ENCODE results near the gene ARSG.
"Not testable (repeated sequence)": the region's sequence is repeated elsewhere in the genome, so short reads cannot be mapped to it uniquely, and the experiment has no call there.

ARSG gene

DNA sequence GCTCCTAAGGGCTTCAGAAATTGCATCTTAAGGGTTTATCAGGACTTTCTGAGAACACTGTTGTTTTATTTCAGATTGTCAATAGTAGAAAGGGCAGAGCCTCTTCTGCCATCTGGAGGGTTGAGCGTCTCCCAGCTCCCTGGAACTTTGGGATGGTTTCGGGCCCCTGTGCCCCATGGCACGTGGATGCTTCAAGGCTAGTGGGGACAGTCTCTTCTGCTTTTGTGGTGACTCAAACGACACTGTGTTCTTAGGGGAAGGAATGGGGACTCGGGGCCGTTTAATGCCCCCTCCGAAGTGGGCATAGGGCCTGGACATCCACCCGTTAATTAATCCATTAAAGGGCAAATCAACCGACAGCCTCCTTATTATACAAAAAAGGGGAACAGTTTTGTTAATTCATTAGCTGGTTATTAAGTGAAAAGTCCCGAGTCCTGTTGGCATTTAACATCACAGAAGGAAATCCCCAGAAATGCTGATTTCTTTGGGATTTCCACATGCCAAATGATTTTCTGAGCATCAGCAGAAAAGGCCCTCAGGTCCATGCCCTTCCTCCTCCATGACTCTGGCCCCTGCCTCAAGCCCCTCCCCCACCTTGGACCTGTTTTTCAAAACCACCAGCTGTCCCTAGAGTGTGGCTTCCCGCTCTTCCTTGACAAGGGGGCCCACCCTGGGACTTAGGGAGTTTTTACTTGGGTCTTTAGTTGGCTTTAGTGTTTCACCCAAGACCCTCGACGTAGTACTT is 68.7 kb downstream of the ARSG start:
- no peak overlapping the region for H3K27ac ChIP-seq (ENCODE audit: low read depth, low read length)

DNA sequence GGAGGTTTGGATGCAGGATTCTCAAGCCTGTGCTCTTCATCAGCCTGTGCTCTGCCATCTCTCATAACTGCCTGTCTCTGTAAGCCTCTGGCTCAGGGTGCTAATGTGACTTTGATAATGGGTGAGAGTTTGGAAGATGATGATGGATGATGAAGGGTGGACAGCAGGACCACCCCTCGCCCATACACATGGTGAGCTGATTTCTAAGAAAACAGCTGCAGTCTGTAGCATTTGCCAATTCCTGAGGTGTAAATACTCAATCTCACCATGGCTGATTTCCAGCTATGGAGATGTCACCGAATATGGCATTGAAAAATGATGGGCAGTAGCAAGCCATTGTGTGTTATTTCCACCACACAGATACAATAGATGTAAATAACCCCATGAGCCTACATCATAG is 74.2 kb downstream of the ARSG start:
- no peaks in the 10 kb centered on the region for H3K4me1 ChIP-seq (ENCODE audit: control insufficient read depth in 1 of 2, insufficient read depth in 2 of 2, low read length in 2 of 2)
- no peaks in the 10 kb centered on the region for H3K36me3 ChIP-seq (ENCODE audit: control insufficient read depth in 1 of 2, insufficient read depth in 2 of 2, low read length in 2 of 2)
- no peak overlapping the region for H3K27ac ChIP-seq (ENCODE audit: low read depth, low read length)
- H3K9me3 ChIP-seq (ENCODE audit: control insufficient read depth in 1 of 2, low read length in 2 of 2) = no peaks in the 10 kb centered on the region
- H3K4me3 ChIP-seq (ENCODE audit: low read depth in 1 of 2, low read length in 2 of 2) = no peak overlapping the region
- no peaks in the 10 kb centered on the region for H3K27me3 ChIP-seq (ENCODE audit: control insufficient read depth in 1 of 2, insufficient read depth in 2 of 2, low read length in 2 of 2)
- H3K9ac ChIP-seq (ENCODE audit: low read depth in 1 of 2, low read length in 2 of 2) = no peak overlapping the region

More for the DNA sequence above, 68.7 kb downstream of the ARSG start:
- Histone ChIP-seq H3K9ac (ENCODE audit: low read depth in 1 of 2, low read length in 2 of 2) (no peak overlapping the region), H3K4me3 (ENCODE audit: low read depth in 1 of 2, low read length in 2 of 2) (no peak overlapping the region), H3K4me1 (ENCODE audit: control insufficient read depth in 1 of 2, insufficient read depth in 2 of 2, low read length in 2 of 2) (peaks cover 0 to 10% of the 10 kb centered on the region in 2 donors), H3K9me3 (ENCODE audit: control insufficient read depth in 1 of 2, low read length in 2 of 2) (no peaks in the 10 kb centered on the region), H3K36me3 (ENCODE audit: control insufficient read depth in 1 of 2, insufficient read depth in 2 of 2, low read length in 2 of 2) (no peaks in the 10 kb centered on the region), H3K27me3 (ENCODE audit: control insufficient read depth in 1 of 2, insufficient read depth in 2 of 2, low read length in 2 of 2) (no peaks in the 10 kb centered on the region)

DNA sequence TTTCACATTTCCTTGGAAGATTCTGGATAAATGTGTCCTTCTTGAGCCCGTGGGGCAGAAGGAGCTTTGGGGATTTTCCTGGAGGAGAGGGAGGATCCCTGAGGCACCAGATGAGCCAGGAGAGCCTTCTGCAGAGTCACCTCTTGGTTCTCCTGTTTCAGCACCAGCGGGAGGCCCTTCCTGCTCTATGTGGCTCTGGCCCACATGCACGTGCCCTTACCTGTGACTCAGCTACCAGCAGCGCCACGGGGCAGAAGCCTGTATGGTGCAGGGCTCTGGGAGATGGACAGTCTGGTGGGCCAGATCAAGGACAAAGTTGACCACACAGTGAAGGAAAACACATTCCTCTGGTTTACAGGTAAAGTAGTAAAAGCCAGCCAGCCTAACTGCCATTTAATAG is 77.1 kb downstream of the ARSG start:
- Histone ChIP-seq H3K4me3 (ENCODE audit: low read depth in 1 of 2, low read length in 2 of 2) (no peak overlapping the region), H3K9ac (ENCODE audit: low read depth in 1 of 2, low read length in 2 of 2) (no peak overlapping the region), H3K4me1 (ENCODE audit: control insufficient read depth in 1 of 2, insufficient read depth in 2 of 2, low read length in 2 of 2) (no peaks in the 10 kb centered on the region), H3K9me3 (ENCODE audit: control insufficient read depth in 1 of 2, low read length in 2 of 2) (no peaks in the 10 kb centered on the region), H3K36me3 (ENCODE audit: control insufficient read depth in 1 of 2, insufficient read depth in 2 of 2, low read length in 2 of 2) (no peaks in the 10 kb centered on the region), H3K27me3 (ENCODE audit: control insufficient read depth in 1 of 2, insufficient read depth in 2 of 2, low read length in 2 of 2) (no peaks in the 10 kb centered on the region), H3K27ac (ENCODE audit: low read depth, low read length) (no peak overlapping the region)

DNA sequence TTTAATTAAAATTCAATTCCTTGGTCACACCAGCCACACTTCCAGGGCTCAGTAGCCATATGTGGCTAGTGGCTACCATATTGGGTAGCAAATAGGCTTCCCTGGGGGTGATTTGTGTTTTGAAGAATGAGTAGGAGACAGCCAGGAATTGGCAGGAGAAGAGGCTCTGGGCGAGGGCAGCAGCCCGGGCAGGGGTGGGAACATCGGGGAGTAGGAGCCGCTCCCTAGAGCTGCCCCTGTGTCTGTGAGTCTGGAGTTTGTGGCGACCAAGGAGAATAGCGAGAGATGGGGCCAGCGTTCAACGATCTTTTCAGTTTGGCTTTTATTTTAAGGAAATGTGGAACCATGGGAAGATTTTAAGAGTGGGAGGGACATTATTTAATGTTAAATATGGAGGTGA is 84.3 kb downstream of the ARSG start:
- Histone ChIP-seq H3K9ac (ENCODE audit: low read depth in 1 of 2, low read length in 2 of 2) (no peak overlapping the region), H3K36me3 (ENCODE audit: control insufficient read depth in 1 of 2, insufficient read depth in 2 of 2, low read length in 2 of 2) (no peaks in the 10 kb centered on the region), H3K4me1 (ENCODE audit: control insufficient read depth in 1 of 2, insufficient read depth in 2 of 2, low read length in 2 of 2) (peaks cover under 1 to 10% of the 10 kb centered on the region in 2 donors), H3K27me3 (ENCODE audit: control insufficient read depth in 1 of 2, insufficient read depth in 2 of 2, low read length in 2 of 2) (no peaks in the 10 kb centered on the region), H3K4me3 (ENCODE audit: low read depth in 1 of 2, low read length in 2 of 2) (no peak overlapping the region), H3K27ac (ENCODE audit: low read depth, low read length) (no peak overlapping the region), H3K9me3 (ENCODE audit: control insufficient read depth in 1 of 2, low read length in 2 of 2) (no peaks in the 10 kb centered on the region)

DNA sequence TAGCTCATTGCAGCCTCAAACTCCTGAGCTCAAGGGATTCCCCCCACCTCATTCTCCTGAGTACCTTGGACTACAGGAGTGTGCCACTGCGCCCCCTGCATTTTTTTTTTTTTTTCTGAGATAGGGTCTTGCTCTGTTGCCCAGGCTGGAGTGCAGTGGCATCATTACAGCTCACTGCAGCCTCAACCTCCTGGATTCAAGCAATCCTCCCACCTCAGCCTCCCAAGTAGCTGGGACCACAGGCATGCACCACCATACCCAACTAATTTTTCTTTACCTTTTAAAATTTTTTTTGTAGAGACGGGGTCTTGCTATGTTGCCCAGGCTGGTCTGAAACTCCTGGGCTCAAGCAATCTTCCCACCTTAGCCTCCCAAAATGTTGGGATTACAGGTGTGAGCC is 84.9 kb downstream of the ARSG start:
- H3K9ac ChIP-seq (ENCODE audit: low read depth in 1 of 2, low read length in 2 of 2); H3K36me3 ChIP-seq (ENCODE audit: control insufficient read depth in 1 of 2, insufficient read depth in 2 of 2, low read length in 2 of 2); H3K27ac ChIP-seq (ENCODE audit: low read depth, low read length); H3K9me3 ChIP-seq (ENCODE audit: control insufficient read depth in 1 of 2, low read length in 2 of 2); H3K4me3 ChIP-seq (ENCODE audit: low read depth in 1 of 2, low read length in 2 of 2); H3K27me3 ChIP-seq (ENCODE audit: control insufficient read depth in 1 of 2, insufficient read depth in 2 of 2, low read length in 2 of 2); H3K4me1 ChIP-seq (ENCODE audit: control insufficient read depth in 1 of 2, insufficient read depth in 2 of 2, low read length in 2 of 2): not testable (repeated sequence)

DNA sequence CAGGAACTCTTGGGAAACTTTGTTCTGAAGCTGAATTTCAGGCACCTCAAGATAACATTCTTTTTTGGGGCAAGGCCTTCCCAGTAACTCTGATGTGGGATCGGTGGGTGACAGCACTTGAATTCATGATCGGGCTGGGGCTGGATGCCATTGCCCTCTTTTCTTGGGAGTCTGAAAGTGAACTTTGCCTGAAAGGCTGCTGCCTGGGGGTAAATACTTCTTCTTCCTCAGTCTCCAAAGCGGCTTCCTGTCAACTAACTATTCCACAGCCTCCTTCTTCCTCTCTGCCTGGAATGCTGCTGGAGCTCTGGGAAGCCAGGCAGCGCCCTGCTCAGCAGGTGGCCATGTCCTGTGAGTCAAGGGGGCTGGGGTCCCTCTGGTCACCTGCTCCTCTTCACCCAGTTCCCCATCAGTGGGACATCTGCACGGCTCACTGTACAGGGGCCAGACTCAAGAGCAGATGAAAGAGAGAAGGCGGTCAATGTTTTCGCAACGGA is 86.5 kb downstream of the ARSG start:
- H3K4me1 ChIP-seq (ENCODE audit: control insufficient read depth in 1 of 2, insufficient read depth in 2 of 2, low read length in 2 of 2) = peaks cover 5 to 10% of the 10 kb centered on the region in 2 donors
- H3K4me3 ChIP-seq (ENCODE audit: low read depth in 1 of 2, low read length in 2 of 2) = no peak overlapping the region
- no peak overlapping the region for H3K9ac ChIP-seq (ENCODE audit: low read depth in 1 of 2, low read length in 2 of 2)
- peak overlapping the region; percentile 75 for H3K27ac ChIP-seq (ENCODE audit: low read depth, low read length)
- no peaks in the 10 kb centered on the region for H3K36me3 ChIP-seq (ENCODE audit: control insufficient read depth in 1 of 2, insufficient read depth in 2 of 2, low read length in 2 of 2)
- no peaks in the 10 kb centered on the region for H3K27me3 ChIP-seq (ENCODE audit: control insufficient read depth in 1 of 2, insufficient read depth in 2 of 2, low read length in 2 of 2)
- H3K9me3 ChIP-seq (ENCODE audit: control insufficient read depth in 1 of 2, low read length in 2 of 2) = no peaks in the 10 kb centered on the region

DNA sequence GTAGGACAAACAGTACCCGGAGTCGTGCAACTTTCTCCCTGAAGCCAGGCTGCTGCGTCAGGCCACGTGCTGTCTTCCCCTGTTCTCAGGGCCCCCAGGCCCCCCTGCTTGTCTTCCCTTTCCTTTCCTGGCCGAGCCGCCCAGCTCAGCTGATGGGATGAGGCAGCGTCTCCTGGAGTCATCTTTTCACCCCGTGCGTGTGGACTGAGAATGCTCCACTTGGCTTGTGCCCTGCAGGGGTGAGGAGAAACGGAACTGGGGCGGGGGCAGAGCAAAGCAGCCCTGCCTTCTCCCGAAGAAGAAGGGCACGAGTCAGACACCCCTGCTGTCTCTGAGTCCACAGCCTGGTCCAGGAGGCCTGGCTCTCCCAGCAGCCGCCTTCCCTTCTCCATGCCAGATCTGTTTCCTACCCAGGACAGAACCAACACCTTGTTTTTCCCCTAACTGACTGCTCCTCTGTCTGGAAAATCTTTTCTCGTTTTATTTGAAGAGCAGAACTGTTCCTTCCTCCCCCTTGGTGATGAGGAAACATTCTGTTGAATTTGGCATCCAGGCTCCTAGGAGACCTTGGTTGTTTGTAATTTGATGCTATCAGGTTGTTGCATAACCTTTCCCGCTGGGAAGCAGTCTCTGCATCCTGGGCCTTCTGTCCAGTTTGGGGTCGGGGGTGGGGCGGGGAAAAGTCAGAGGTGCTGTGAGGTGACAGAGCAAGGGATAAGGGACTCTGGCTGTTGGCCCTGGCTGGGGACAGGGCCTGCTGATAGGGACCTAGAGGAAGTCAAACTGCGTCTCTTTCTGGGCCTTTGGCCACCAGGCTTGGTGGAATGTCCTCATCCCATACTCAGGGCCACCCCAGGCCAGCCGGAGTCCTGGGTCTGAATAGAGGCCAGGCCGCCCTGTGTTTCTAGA is 87.2 kb downstream of the ARSG start:
- H3K27ac ChIP-seq (ENCODE audit: low read depth, low read length) = peak overlapping the region; percentile 76
- H3K9me3 ChIP-seq (ENCODE audit: control insufficient read depth in 1 of 2, low read length in 2 of 2) = no peaks in the 10 kb centered on the region
- no peak overlapping the region for H3K9ac ChIP-seq (ENCODE audit: low read depth in 1 of 2, low read length in 2 of 2)
- H3K27me3 ChIP-seq (ENCODE audit: control insufficient read depth in 1 of 2, insufficient read depth in 2 of 2, low read length in 2 of 2) = no peaks in the 10 kb centered on the region
- no peak overlapping the region for H3K4me3 ChIP-seq (ENCODE audit: low read depth in 1 of 2, low read length in 2 of 2)
- peaks cover 10 to 14% of the 10 kb centered on the region in 2 donors for H3K4me1 ChIP-seq (ENCODE audit: control insufficient read depth in 1 of 2, insufficient read depth in 2 of 2, low read length in 2 of 2)
- H3K36me3 ChIP-seq (ENCODE audit: control insufficient read depth in 1 of 2, insufficient read depth in 2 of 2, low read length in 2 of 2) = no peaks in the 10 kb centered on the region

DNA sequence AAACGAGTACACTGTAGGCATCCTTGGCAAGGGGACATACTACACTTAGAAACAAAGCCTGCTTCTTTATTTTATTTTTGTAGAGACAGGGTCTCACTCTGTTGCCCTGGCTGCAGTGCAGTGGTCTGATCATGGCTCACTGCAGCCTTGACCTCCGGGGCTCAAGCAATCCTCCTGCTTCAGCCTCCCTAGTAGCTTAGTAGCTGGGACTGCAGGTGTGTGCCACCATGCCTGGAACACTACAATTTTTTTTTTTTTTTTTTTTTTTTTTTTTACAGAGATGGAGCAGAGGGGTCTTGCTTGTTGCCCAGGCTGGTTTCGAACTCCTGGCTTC is 87.8 kb downstream of the ARSG start:
- H3K27ac ChIP-seq (ENCODE audit: low read depth, low read length) = peak overlapping the region; percentile 76
- no peaks in the 10 kb centered on the region for H3K9me3 ChIP-seq (ENCODE audit: control insufficient read depth in 1 of 2, low read length in 2 of 2)
- H3K4me3 ChIP-seq (ENCODE audit: low read depth in 1 of 2, low read length in 2 of 2) = no peak overlapping the region
- no peaks in the 10 kb centered on the region for H3K27me3 ChIP-seq (ENCODE audit: control insufficient read depth in 1 of 2, insufficient read depth in 2 of 2, low read length in 2 of 2)
- no peaks in the 10 kb centered on the region for H3K36me3 ChIP-seq (ENCODE audit: control insufficient read depth in 1 of 2, insufficient read depth in 2 of 2, low read length in 2 of 2)
- H3K4me1 ChIP-seq (ENCODE audit: control insufficient read depth in 1 of 2, insufficient read depth in 2 of 2, low read length in 2 of 2) = peaks cover 11 to 20% of the 10 kb centered on the region in 2 donors
- no peak overlapping the region for H3K9ac ChIP-seq (ENCODE audit: low read depth in 1 of 2, low read length in 2 of 2)

DNA sequence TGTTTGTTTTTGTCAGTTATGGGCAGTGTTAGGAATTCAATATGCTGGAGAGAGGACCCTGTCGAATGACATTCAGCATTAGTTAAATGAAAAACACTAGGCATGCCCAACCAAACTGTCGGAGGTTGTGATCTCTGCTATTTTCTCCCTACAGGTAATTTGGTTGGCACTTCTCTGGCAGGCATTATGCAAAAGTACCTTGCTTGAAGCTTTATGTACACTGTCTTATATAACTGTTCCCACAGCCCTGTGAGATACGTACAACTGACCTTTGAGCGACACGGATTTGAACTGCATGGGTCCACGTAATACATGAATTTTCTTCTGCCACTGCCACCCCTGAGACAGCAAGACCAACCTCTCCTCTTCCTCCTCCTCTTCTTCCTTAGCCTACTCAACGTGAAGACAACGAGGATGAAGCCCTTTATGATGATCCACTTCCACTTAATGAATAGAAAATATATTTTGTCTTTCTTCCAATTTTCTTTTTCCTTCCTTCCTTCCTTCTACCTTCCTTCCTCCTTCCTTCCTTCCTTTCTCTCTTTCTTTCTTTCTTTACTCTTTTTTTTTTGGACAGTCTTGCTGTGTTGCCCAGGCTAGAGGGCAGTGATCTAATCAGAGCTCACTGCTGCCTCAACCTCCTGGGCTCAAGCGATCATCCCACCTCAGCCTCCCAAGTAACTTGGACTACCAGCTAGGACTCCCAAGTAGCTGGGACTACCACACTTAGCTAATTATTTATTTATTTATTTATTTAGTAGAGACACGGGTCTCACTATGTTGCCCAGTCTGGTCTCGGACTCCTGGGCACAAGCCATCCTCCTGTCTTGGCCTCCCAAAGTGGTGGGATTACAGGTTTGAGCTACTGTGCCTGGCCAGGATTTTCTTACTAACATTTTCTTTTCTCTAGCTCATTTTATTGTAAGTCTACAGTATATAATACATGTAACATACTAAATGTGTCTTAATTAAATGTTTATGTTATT is 88.7 kb downstream of the ARSG start:
- Histone ChIP-seq H3K4me3 (ENCODE audit: low read depth in 1 of 2, low read length in 2 of 2) (no peak overlapping the region), H3K9ac (ENCODE audit: low read depth in 1 of 2, low read length in 2 of 2) (no peak overlapping the region), H3K9me3 (ENCODE audit: control insufficient read depth in 1 of 2, low read length in 2 of 2) (no peaks in the 10 kb centered on the region), H3K27me3 (ENCODE audit: control insufficient read depth in 1 of 2, insufficient read depth in 2 of 2, low read length in 2 of 2) (no peaks in the 10 kb centered on the region), H3K36me3 (ENCODE audit: control insufficient read depth in 1 of 2, insufficient read depth in 2 of 2, low read length in 2 of 2) (no peaks in the 10 kb centered on the region), H3K27ac (ENCODE audit: low read depth, low read length) (no peak overlapping the region), H3K4me1 (ENCODE audit: control insufficient read depth in 1 of 2, insufficient read depth in 2 of 2, low read length in 2 of 2) (peaks cover 11 to 21% of the 10 kb centered on the region in 2 donors)

Data from duodenal mucosa (tissue), 2 donors.